Measurements from ENCODE around the gene TAAR5.

GRCh38 chr6:132589454-132589853, at the start of gene TAAR5:
- no peak for TF ChIP-seq CTCF (IDR thresholded peaks at IDR 0.05)
- TF ChIP-seq POLR2A (IDR thresholded peaks at IDR 0.05) = no peak
- no peak for TF ChIP-seq EP300 (IDR thresholded peaks at IDR 0.05)

Data from suprapubic skin (tissue), 3 donors.